HCT116 (cell line): Measurements from ENCODE around the gene ORAI1. TPM values are rescaled to one million over a fixed set of nuclear protein-coding genes. Genes with fewer than 3 reads are reported as not detected.

Source experiments
- ATAC-seq: fragments of 200-7000 bp; cut with Tn5 transposase; 2 replicates; pipeline ENCODE4 v1.9.1; 2020; ENCODE audit warnings: mild to moderate bottlenecking, moderate library complexity
- BruUV-seq: library from RNA; stranded (reverse); fragments of 400-500 nt; replicated peaks from 2 replicates; lab custom pipeline; 2021; lab: Mats Ljungman, UMichigan
- CTCF ChIA-PET: fragments of 300-600 bp; sonication (Branson Sonifier 250); formaldehyde crosslinking; loops from one replicate; lab custom pipeline; 2021; ENCODE audit warnings: antibody characterized with exemption; lab: Charles Lee
- POLR2A ChIA-PET: fragments of 300-600, 350-600 bp; sonication (Branson Sonifier 250); formaldehyde crosslinking; loops from one replicate; lab custom pipeline; 2021; ENCODE audit warnings: antibody characterized with exemption; lab: Charles Lee
- RAD21 ChIA-PET, 2 experiments: fragments of 300-600 bp; sonication (Branson Sonifier 250); formaldehyde crosslinking; loops; one replicate each; lab custom pipeline; 2023; ENCODE audit warnings: low total read pairs in 2 of 2; ENCODE audit not compliant: uncharacterized antibody in 2 of 2, unreplicated experiment in 2 of 2, low non-redundant PET in 1 of 2; lab: Charles Lee
- DNase-seq: peaks from one replicate; pipeline ENCODE4 v3.0.0-alpha.2; 2010; ENCODE audit warnings: low read depth, low spot score
- H2AFZ ChIP-seq: fragments of 200-600 bp; shearing (Covaris generic), sonication (generic); 2 replicates; pipeline ENCODE4 v1.6.1; 2017; ENCODE audit warnings: low read depth, mixed run types, mixed read lengths, antibody characterized with exemption, low read length; ENCODE audit not compliant: poor library complexity, severe bottlenecking
- H3K27ac ChIP-seq: 2 replicates; pipeline ENCODE4 v1.5.1; 2012; ENCODE audit warnings: low read depth, low read length
- H3K27me3 ChIP-seq: fragments of 200-600 bp; sonication (generic); 2 replicates; pipeline ENCODE4 v1.6.1; 2016; ENCODE audit warnings: mixed run types, low read length, mixed read lengths; ENCODE audit not compliant: insufficient read depth
- H3K36me3 ChIP-seq, 2 experiments: fragments of 200-500 bp in 1 of 2; fragments of 200-600 bp in 1 of 2; sonication (Bioruptor generic) in 1 of 2; sonication (generic) in 1 of 2; 2 replicates each; pipeline versions ENCODE4 v1.5.1 to v1.6.1; 2014 to 2016; ENCODE audit warnings: low read length in 2 of 2, inconsistent platforms in 1 of 2, mixed read lengths in 1 of 2, mixed run types in 1 of 2; ENCODE audit not compliant: insufficient read depth in 2 of 2, control insufficient read depth in 1 of 2
- H3K4me1 ChIP-seq, 2 experiments: fragments of 200-600 bp in 1 of 2; sonication (generic) in 1 of 2; 2 replicates each; pipeline versions ENCODE4 v1.5.1 to v1.6.1; 2012 to 2017; ENCODE audit warnings: low read length in 2 of 2, inconsistent platforms in 1 of 2, mild to moderate bottlenecking in 1 of 2, mixed read lengths in 1 of 2, mixed run types in 1 of 2, moderate library complexity in 1 of 2; ENCODE audit not compliant: insufficient read depth in 2 of 2, control insufficient read depth in 1 of 2
- H3K4me2 ChIP-seq: fragments of 200-600 bp; sonication (generic); 2 replicates; pipeline ENCODE4 v1.6.1; 2017; ENCODE audit warnings: mixed run types, low read length, mixed read lengths
- H3K4me3 ChIP-seq, 2 experiments: fragments of 200-600 bp in 1 of 2; sonication (generic) in 1 of 2; replicated peaks in 1 of 2; 2 replicates each; pipeline ENCODE4 v1.5.1; 2011 to 2016; ENCODE audit warnings: low read length in 2 of 2, control low read depth in 1 of 2, low read depth in 1 of 2, mild to moderate bottlenecking in 1 of 2, mixed read lengths in 1 of 2, mixed run types in 1 of 2
- H3K79me2 ChIP-seq: fragments of 200-600 bp; sonication (generic); 2 replicates; pipeline ENCODE4 v1.6.1; 2017; ENCODE audit warnings: mild to moderate bottlenecking, mixed run types, low read length, moderate library complexity, mixed read lengths; ENCODE audit not compliant: insufficient read depth
- H3K9ac ChIP-seq: fragments of 200-600 bp; sonication (generic); 2 replicates; pipeline ENCODE4 v1.6.1; 2016; ENCODE audit warnings: low read length, mixed read lengths
- H3K9me2 ChIP-seq: fragments of 200-600 bp; sonication (generic), shearing (Covaris generic); 2 replicates; pipeline ENCODE4 v1.6.1; 2017; ENCODE audit warnings: mixed run types, mild to moderate bottlenecking, moderate library complexity; ENCODE audit not compliant: insufficient read depth
- H3K9me3 ChIP-seq, 2 experiments: fragments of 200-500 bp in 1 of 2; fragments of 200-600 bp in 1 of 2; sonication (Bioruptor generic) in 1 of 2; sonication (generic) in 1 of 2; 2 replicates each; pipeline ENCODE4 v1.6.1; 2014 to 2017; ENCODE audit warnings: low read length in 2 of 2, mixed read lengths in 2 of 2, inconsistent platforms in 1 of 2, low read depth in 1 of 2, mild to moderate bottlenecking in 1 of 2, mixed run types in 1 of 2, moderate library complexity in 1 of 2; ENCODE audit not compliant: control insufficient read depth in 1 of 2, insufficient read depth in 1 of 2
- H4K20me1 ChIP-seq: fragments of 200-600 bp; sonication (generic), shearing (Covaris generic); 2 replicates; pipeline ENCODE4 v1.6.1; 2017; ENCODE audit warnings: mixed run types, mild to moderate bottlenecking, moderate library complexity; ENCODE audit not compliant: insufficient read depth
- CBX3 ChIP-seq: IDR thresholded peaks from 2 replicates; pipeline ENCODE4 v1.6.1; 2012; ENCODE audit warnings: low read depth
- CEBPB ChIP-seq: IDR thresholded peaks from 2 replicates; pipeline ENCODE4 v1.6.1; 2012; ENCODE audit warnings: low read depth
- ELF1 ChIP-seq: IDR thresholded peaks from 2 replicates; pipeline ENCODE4 v1.6.1; 2012; ENCODE audit warnings: low read depth, borderline replicate concordance
- POLR2AphosphoS5 ChIP-seq: IDR thresholded peaks from 2 replicates; pipeline ENCODE4 v1.6.1; 2011; ENCODE audit warnings: mild to moderate bottlenecking, low read depth, low read length, moderate library complexity
- RAD21 ChIP-seq: IDR thresholded peaks from 2 replicates; pipeline ENCODE4 v1.6.1; 2012; ENCODE audit warnings: low read depth, mild to moderate bottlenecking
- REST ChIP-seq: IDR thresholded peaks from 2 replicates; pipeline ENCODE4 v1.6.1; 2012; ENCODE audit warnings: low read depth
- SRF ChIP-seq: IDR thresholded peaks from 2 replicates; pipeline ENCODE4 v1.6.1; 2012; ENCODE audit warnings: low read depth
- YY1 ChIP-seq: IDR thresholded peaks from 2 replicates; pipeline ENCODE4 v1.6.1; 2011; ENCODE audit warnings: low read length, low read depth, moderate library complexity, mild to moderate bottlenecking; ENCODE audit not compliant: insufficient replicate concordance; ENCODE audit errors: extremely low read depth
- intact Hi-C: fragments of 100-400 bp; cut with micrococcal nuclease; formaldehyde crosslinking; loops from 2 replicates; pipeline ENCODE4 v1.10.0; 2022
- total RNA-seq: library from RNA; stranded (reverse); gene quantifications from one replicate; pipeline ENCODE4 v1.2.1, GENCODE V29; 2021; ENCODE audit not compliant: unreplicated experiment

The ORAI1 gene
- total RNA-seq, 1 experiment from 2014 or later: 20.2 TPM

- no peaks in the 10 kb centered on the region for H3K27me3 ChIP-seq
- H3K4me3 ChIP-seq: no peak overlapping the region
- H3K9me2 ChIP-seq: no peaks in the 10 kb centered on the region
- H3K4me1 ChIP-seq: no peaks in the 10 kb centered on the region
- ChIA-PET POLR2A (no interaction called here), CTCF (no interaction called here), RAD21 (no interaction called here)
- no peak overlapping the region for H2AFZ ChIP-seq
- H3K4me2 ChIP-seq: no peak overlapping the region
- no peak overlapping the region for H3K9ac ChIP-seq
- no peak for TF ChIP-seq CEBPB
- no peak for TF ChIP-seq ELF1
- no peak for TF ChIP-seq YY1
- TF ChIP-seq REST: no peak
- no peak for TF ChIP-seq RAD21
- no peak for TF ChIP-seq POLR2AphosphoS5
- no peak for TF ChIP-seq SRF
- TF ChIP-seq CBX3: no peak
- no peaks in the 10 kb centered on the region for H3K36me3 ChIP-seq
- intact Hi-C loops: loop anchor here (2.0 kb wide), 1 partner anchor 16 kb away; the partner anchor contains the start of gene KDM2B
- DNase-seq: no peak
- BruUV-seq: no TSS peak
- no peaks in the 10 kb centered on the region for H3K9me3 ChIP-seq
- no peak overlapping the region for H3K27ac ChIP-seq
- H4K20me1 ChIP-seq: no peaks in the 10 kb centered on the region
- no peak for ATAC-seq
- H3K79me2 ChIP-seq: no peaks in the 10 kb centered on the region
Measured at GRCh38 chr12:121596526-121596925, 29.8 kb upstream of the ORAI1 start.
